GM12878 (cell line): ENCODE measurements around the gene MARF1. TPM values are rescaled to one million over a fixed set of nuclear protein-coding genes. Genes with fewer than 3 reads are reported as not detected.

Source experiments
- ATAC-seq: fragments of 200-7000 bp; cut with Tn5 transposase; 3 replicates; pipeline ENCODE4 v1.9.1; 2020; ENCODE audit warnings: mild to moderate bottlenecking, moderate library complexity
- BruUV-seq: library from RNA; stranded (reverse); fragments of 400-500 nt; replicated peaks from 2 replicates; lab custom pipeline; 2021; lab: Mats Ljungman, UMichigan
- CTCF ChIA-PET: fragments of 300-600 bp; sonication (Branson Sonifier 250); formaldehyde crosslinking; extraction: SDS; loops from one replicate; lab custom pipeline; 2021; ENCODE audit warnings: inconsistent platforms; lab: Yijun Ruan, JAX
- POLR2A ChIA-PET: fragments of 350-600 bp; formaldehyde crosslinking; extraction: SDS; loops from one replicate; lab custom pipeline; 2021; ENCODE audit warnings: inconsistent platforms; lab: Charles Lee
- RAD21 ChIA-PET: fragments of 300-600 bp; sonication (Branson Sonifier 250); formaldehyde crosslinking; loops from one replicate; lab custom pipeline; 2023; ENCODE audit warnings: antibody characterized with exemption; ENCODE audit not compliant: unreplicated experiment; lab: Charles Lee
- SMC1A ChIA-PET: fragments of 300-600 bp; sonication (Branson Sonifier 250); formaldehyde crosslinking; loops from one replicate; lab custom pipeline; 2023; ENCODE audit not compliant: unreplicated experiment, uncharacterized antibody; lab: Charles Lee
- DNase-seq: peaks from one replicate; pipeline ENCODE4 v3.0.0-alpha.2; 2011; ENCODE audit warnings: low read depth, low spot score
- FAIRE-seq: peaks from 3 replicates; lab custom pipeline; 2011; peaks lifted over from hg19 to GRCh38; lab: Jason Lieb, UNC
- H2AFZ ChIP-seq: 2 replicates; pipeline ENCODE4 v1.6.0; 2011; ENCODE audit warnings: low read depth, low read length, control low read depth; ENCODE audit not compliant: control insufficient read depth
- H3K27ac ChIP-seq: 2 replicates; pipeline ENCODE4 v1.5.1; 2011; ENCODE audit warnings: control low read depth; ENCODE audit not compliant: control insufficient read depth, insufficient read depth
- H3K27me3 ChIP-seq, 2 experiments: replicated peaks in 1 of 2; 2 replicates each; pipeline versions ENCODE4 v1.6.0 to v1.6.1; 2011; ENCODE audit warnings: low read length in 1 of 2; ENCODE audit not compliant: control insufficient read depth in 2 of 2, insufficient read depth in 2 of 2
- H3K36me3 ChIP-seq, 2 experiments: 2 replicates each; pipeline ENCODE4 v1.5.1; 2011; ENCODE audit warnings: low read length in 1 of 2; ENCODE audit not compliant: control insufficient read depth in 2 of 2, insufficient read depth in 2 of 2
- H3K4me1 ChIP-seq: 2 replicates; pipeline ENCODE4 v1.6.1; 2011; ENCODE audit warnings: mild to moderate bottlenecking, low read length, moderate library complexity, mixed read lengths; ENCODE audit not compliant: control insufficient read depth, insufficient read depth
- H3K4me2 ChIP-seq: 2 replicates; pipeline ENCODE4 v1.6.0; 2011; ENCODE audit warnings: control low read depth; ENCODE audit not compliant: control insufficient read depth, insufficient read depth
- H3K4me3 ChIP-seq: fragments of 200-600 bp; sonication (generic); 2 replicates; pipeline ENCODE4 v1.5.1; 2016
- H3K79me2 ChIP-seq: 2 replicates; pipeline ENCODE4 v1.6.0; 2011; ENCODE audit warnings: low read length; ENCODE audit not compliant: control insufficient read depth, insufficient read depth
- H3K9ac ChIP-seq: 2 replicates; pipeline ENCODE4 v1.8.0; 2011; ENCODE audit warnings: low read length, control low read depth, mixed read lengths; ENCODE audit not compliant: control insufficient read depth, insufficient read depth
- H3K9me3 ChIP-seq: replicated peaks from 3 replicates; pipeline ENCODE4 v1.5.1; 2011; ENCODE audit warnings: mild to moderate bottlenecking, low read length; ENCODE audit not compliant: control insufficient read depth, insufficient read depth
- H4K20me1 ChIP-seq: 2 replicates; pipeline ENCODE4 v1.6.0; 2011; ENCODE audit not compliant: control insufficient read depth, insufficient read depth
- BACH1 ChIP-seq: fragments of 450-650 bp; IDR thresholded peaks from 2 replicates; pipeline ENCODE4 v1.6.1; 2017; ENCODE audit warnings: mild to moderate bottlenecking, borderline replicate concordance
- CBFB ChIP-seq: IDR thresholded peaks from 2 replicates; pipeline ENCODE4 v1.6.1; 2016; ENCODE audit warnings: antibody characterized with exemption, low read depth
- DPF2 ChIP-seq: fragments of 450-650 bp; IDR thresholded peaks from 2 replicates; pipeline ENCODE4 v1.6.1; 2017; ENCODE audit warnings: mild to moderate bottlenecking
- E4F1 ChIP-seq: fragments of 450-650 bp; IDR thresholded peaks from 2 replicates; pipeline ENCODE4 v1.6.1; 2018; ENCODE audit warnings: borderline replicate concordance, mild to moderate bottlenecking; ENCODE audit not compliant: partially characterized antibody
- EZH2 ChIP-seq: IDR thresholded peaks from 2 replicates; pipeline ENCODE4 v1.6.1; 2012; ENCODE audit warnings: low read depth, mild to moderate bottlenecking, control low read depth, inconsistent platforms, low read length, borderline replicate concordance; ENCODE audit not compliant: control insufficient read depth
- HCFC1 ChIP-seq: fragments of 150-350 bp; IDR thresholded peaks from 2 replicates; pipeline ENCODE4 v1.6.1; 2014; ENCODE audit warnings: low read length
- HDGF ChIP-seq: fragments of 450-650 bp; IDR thresholded peaks from 2 replicates; pipeline ENCODE4 v1.6.1; 2016; ENCODE audit warnings: antibody characterized with exemption
- HSF1 ChIP-seq: fragments of 150-350 bp; IDR thresholded peaks from 2 replicates; pipeline ENCODE4 v1.6.1; 2014; ENCODE audit warnings: mild to moderate bottlenecking, low read depth, low read length
- IKZF1 ChIP-seq: fragments of 450-650 bp; conservative IDR thresholded peaks from 2 replicates; pipeline ENCODE4 v1.6.1; 2017; ENCODE audit warnings: antibody characterized with exemption, mild to moderate bottlenecking
- IRF3 ChIP-seq: fragments of 450-650 bp; IDR thresholded peaks from 2 replicates; pipeline ENCODE4 v1.6.1; 2014; ENCODE audit warnings: mild to moderate bottlenecking
- JUNB ChIP-seq: IDR thresholded peaks from 2 replicates; pipeline ENCODE4 v1.6.1; 2016; ENCODE audit warnings: antibody characterized with exemption, mild to moderate bottlenecking
- NFIC ChIP-seq: IDR thresholded peaks from 2 replicates; pipeline ENCODE4 v1.6.1; 2012; ENCODE audit warnings: low read depth, mild to moderate bottlenecking, inconsistent platforms, low read length, moderate library complexity
- NKRF ChIP-seq: fragments of 450-650 bp; conservative IDR thresholded peaks from 2 replicates; pipeline ENCODE4 v1.6.1; 2017; ENCODE audit warnings: mild to moderate bottlenecking, moderate library complexity
- PAX5 ChIP-seq: IDR thresholded peaks from 2 replicates; pipeline ENCODE4 v1.6.1; 2011; ENCODE audit warnings: low read depth, low read length, borderline replicate concordance
- SIX5 ChIP-seq: IDR thresholded peaks from 2 replicates; pipeline ENCODE4 v1.6.1; 2011; ENCODE audit warnings: mild to moderate bottlenecking, low read depth, low read length, moderate library complexity; ENCODE audit not compliant: severe bottlenecking
- SPI1 ChIP-seq: IDR thresholded peaks from 2 replicates; pipeline ENCODE4 v1.6.1; 2011; ENCODE audit warnings: low read depth, mild to moderate bottlenecking, low read length, moderate library complexity, borderline replicate concordance; ENCODE audit not compliant: insufficient read depth
- TCF12 ChIP-seq: IDR thresholded peaks from 2 replicates; pipeline ENCODE4 v1.6.1; 2011; ENCODE audit warnings: low read depth, mild to moderate bottlenecking, low read length
- USF2 ChIP-seq: IDR thresholded peaks from 2 replicates; pipeline ENCODE4 v1.6.1; 2011; ENCODE audit warnings: low read depth, low read length, improper control_type of control experiment, borderline replicate concordance
- WGBS: methylation state at CpG from one replicate; pipeline ENCODE4 v1.1.6; 2016; ENCODE audit warnings: low lambda C conversion rate; ENCODE audit not compliant: insufficient replicate concordance, insufficient coverage; ENCODE audit errors: missing lambda C conversion rate; 5-methylcytosine and 5-hydroxymethylcytosine counted together
- in situ Hi-C: fragments of 300-500 bp; cut with MboI; formaldehyde crosslinking; loops from 9 replicates; pipeline ENCODE4 v1.14.3; 2018; ENCODE audit warnings: mixed read lengths
- intact Hi-C: fragments of 100-400 bp; cut with micrococcal nuclease; formaldehyde crosslinking; loops from one replicate; pipeline ENCODE4 v1.14.2; 2022; ENCODE audit not compliant: unreplicated experiment
- polyA plus RNA-seq, 11 experiments: library from polyadenylated mRNA; depleted of rRNA in 4 of 11; unstranded in 6 of 11; stranded (reverse) in 5 of 11; fragments of >200 nt; fragmentation: Nextera tagmentation in 4 of 11; fragmentation: Illumina TruSeq in 1 of 11; extraction: Ambion mirVana in 4 of 11; extraction: Trizol in 1 of 11; gene quantifications; 1 replicate in 1 of 11; 2 replicates in 10 of 11; pipeline versions ENCODE4 v1.2.1 to v1.2.3, GENCODE V29; 2011 to 2016; ENCODE audit warnings: inconsistent platforms in 2 of 11, missing spikeins in 2 of 11, low read depth in 1 of 11
- total RNA-seq, 4 experiments: library from RNA; depleted of rRNA in 3 of 4; stranded (reverse); fragments of >200 nt in 3 of 4; fragmentation: Illumina TruSeq in 1 of 4; extraction: Trizol in 1 of 4; gene quantifications; 2 replicates each; pipeline versions ENCODE4 v1.2.1 to v1.2.3, GENCODE V29; 2013 to 2021

The MARF1 gene
- total and polyA plus RNA-seq, 10 of the 15 experiments (the other 5 are each of a cell fraction or from before 2014, with no cell fraction given) = 4.5 to 40.1 (median 14.0) TPM

- WGBS = 100% methylated on average over 1 of the region's 2 CpGs
- DNase-seq (no peak), ATAC-seq (no peak), FAIRE-seq (no peak)
- ChIA-PET CTCF (interaction anchor here (2.5 kb wide), 1 partner anchor 12 kb away, joined by 14 read pairs; the partner anchor contains the start of gene MARF1), SMC1A (interaction anchor here (2.5 kb wide), 1 partner anchor 13 kb away, joined by 20 read pairs; the partner anchor contains the start of gene MARF1), POLR2A (no interaction called here), RAD21 (no interaction called here)
- Histone ChIP-seq H3K4me2 (peak overlapping the region; percentile 1; the same call in 1 of the 2 replicates), H3K9me3 (no peaks in the 10 kb centered on the region), H3K36me3 (peaks cover 0 to 15% of the 10 kb centered on the region in 2 experiments; a peak in 3 of 4 replicates), H2AFZ (no peak overlapping the region), H4K20me1 (peaks cover 3% of the 10 kb centered on the region; the same call in 1 of the 2 replicates), H3K4me1 (peaks cover 31% of the 10 kb centered on the region), H3K4me3 (no peak overlapping the region), H3K9ac (no peak overlapping the region), H3K79me2 (peaks cover 87% of the 10 kb centered on the region), H3K27me3 (no peaks in the 10 kb centered on the region), H3K27ac (no peak overlapping the region)
- BruUV-seq = TSS peak; percentile 25
- TF ChIP-seq DPF2 (no peak), SPI1 (no peak), HCFC1 (no peak), TCF12 (no peak), EZH2 (no peak), USF2 (no peak), CBFB (no peak), PAX5 (no peak), IKZF1 (no peak), E4F1 (no peak), HDGF (no peak), HSF1 (no peak), NFIC (no peak), BACH1 (no peak), JUNB (no peak), IRF3 (no peak), NKRF (no peak), SIX5 (no peak)
- intact Hi-C loops = no loop called here
- in situ Hi-C loops = no loop called here
Measured at GRCh38 chr16:15654591-15654990, 11.6 kb upstream of the MARF1 start.
